ENCODE results near the gene OR9Q2.
A peak's percentile ranks its signal among the peaks of the same experiment; 100 is the strongest.
"Not testable (repeated sequence)": the region's sequence is repeated elsewhere in the genome, so short reads cannot be mapped to it uniquely, and the experiment has no call there.

The OR9Q2 gene, protein sequence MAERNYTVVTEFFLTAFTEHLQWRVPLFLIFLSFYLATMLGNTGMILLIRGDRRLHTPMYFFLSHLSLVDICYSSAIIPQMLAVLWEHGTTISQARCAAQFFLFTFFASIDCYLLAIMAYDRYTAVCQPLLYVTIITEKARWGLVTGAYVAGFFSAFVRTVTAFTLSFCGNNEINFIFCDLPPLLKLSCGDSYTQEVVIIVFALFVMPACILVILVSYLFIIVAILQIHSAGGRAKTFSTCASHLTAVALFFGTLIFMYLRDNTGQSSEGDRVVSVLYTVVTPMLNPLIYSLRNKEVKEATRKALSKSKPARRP

DNA sequence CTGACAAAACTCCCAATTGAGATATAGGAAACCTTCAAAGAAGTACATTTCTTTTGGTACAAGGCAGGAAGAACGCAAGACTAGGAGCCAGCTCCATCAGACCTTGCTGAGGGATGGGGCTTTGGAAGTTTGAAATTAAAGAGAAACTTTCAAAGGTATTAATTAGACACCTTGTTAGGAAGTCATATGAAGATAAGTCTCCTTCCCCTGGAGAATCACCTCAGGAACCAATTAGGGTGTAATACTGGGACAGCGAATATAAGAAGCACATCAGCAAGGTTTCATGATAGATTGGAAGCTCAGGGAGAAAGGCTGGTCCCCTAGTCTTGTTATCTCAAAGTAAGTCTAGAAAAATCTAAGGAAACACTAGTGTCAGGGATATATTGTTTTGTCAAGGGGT is at the start of gene OR9Q2:
OR9Q2 (plus strand) TSS at position 301 of the 400 bp plus-strand sequence. CDS start 1,421 bp downstream, outside the sequence.
- no peak for DNase-seq

DNA sequence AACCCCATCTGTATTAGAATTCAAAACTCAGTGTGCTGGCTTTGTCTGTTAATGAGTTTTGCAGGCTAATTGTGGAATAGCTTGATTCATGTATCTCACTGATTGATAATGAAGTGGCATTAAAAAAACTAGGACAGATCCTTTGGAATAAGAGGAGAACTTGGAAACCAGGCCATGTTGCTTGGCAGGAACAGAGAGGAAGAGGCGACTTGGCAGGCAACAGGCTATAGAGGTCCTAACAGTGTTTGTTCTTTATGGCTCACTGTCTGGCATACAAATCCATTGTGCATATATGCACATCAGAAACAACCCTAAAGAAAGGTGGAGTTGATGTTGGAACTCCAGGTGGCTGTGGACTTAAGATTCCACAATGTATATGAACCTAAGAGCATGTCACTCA is 46.1 kb upstream of the OR9Q2 start:
- DNase-seq, result no peak

DNA sequence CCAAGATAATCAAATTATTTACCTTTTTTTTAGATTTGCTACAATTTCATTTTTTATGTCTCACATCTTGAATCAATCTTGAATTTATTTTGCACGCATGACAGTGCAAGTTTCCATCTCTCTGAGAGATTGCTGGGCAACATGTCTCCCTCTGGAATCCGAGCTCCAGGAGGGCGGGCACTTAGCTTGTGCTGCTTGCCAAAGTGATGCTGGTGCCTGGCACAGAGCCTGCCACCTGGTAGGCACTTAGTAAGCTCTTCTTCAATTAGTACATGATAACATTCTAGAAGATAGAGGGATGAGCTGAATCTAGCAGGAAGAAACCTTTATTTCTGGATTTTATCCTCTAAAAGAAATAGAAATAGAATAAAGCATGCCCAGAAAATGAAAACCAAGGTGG is 36.1 kb upstream of the OR9Q2 start:
- no peak for DNase-seq

DNA sequence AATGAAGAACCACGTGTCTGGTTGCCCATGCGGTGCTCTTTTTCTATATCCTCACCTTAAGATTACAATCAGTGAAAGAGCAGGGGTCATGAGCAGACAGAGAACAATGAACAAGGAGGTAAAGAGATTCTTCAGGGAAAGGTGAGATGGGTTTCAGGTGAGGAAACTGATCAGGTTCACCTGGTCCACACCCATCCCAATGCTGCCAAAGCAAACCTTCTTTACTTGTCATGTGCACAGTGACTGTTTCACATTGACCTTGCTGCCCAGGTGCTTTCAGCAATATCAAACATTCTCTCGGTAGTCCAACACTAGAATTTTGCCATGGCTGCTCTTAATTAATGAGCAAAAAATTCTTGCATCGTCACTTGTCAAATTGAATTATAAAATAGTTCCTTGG is 24.5 kb upstream of the OR9Q2 start:
- DNase-seq, result no peak

DNA sequence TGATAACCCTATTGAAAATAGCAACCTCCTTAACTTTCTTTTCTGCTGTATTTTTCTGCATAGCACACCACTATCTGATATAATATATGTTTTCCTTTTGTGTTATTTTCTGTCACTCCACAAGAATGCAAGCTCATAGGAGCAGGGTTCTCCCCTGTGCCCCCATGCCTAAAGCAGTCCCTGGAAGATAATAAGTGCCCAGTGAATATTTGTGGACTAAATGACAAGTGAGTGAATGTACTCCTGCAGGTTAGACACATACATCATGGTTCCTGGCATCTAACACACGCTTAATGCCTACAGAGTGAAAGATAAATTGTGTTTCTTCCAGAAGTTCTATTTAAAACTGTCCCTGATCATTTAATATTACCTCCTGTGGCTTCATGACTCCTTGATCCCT is 23.9 kb upstream of the OR9Q2 start:
- DNase-seq, result no peak

DNA sequence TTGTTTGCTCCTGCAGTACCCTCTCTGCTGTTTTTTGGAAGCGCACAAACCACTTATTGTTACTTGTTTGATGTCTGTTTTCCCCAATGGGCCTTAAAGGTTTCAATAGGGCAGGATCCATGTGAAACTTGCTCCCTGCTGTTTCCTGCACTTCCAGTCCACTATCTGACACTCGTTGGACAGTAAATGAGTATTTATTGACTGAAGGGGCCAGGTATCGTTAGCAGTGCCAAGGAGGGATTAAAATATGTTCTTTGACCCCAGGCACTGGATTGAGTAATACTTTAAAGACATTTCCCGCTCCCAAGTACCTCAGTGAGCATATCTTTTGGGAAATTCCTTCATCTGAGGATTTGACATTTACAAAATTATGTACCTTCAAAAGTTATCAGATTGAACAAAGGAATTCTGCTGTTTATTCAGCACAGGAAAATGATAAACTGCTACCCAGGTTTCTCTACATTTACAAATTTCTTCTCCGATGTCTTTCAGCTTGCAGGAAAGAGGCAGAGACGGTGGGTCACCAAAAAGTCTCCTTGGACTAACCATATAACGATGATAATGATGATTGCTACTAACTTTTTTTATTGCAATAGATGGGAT is 23.3 kb upstream of the OR9Q2 start:
- no peak for DNase-seq

DNA sequence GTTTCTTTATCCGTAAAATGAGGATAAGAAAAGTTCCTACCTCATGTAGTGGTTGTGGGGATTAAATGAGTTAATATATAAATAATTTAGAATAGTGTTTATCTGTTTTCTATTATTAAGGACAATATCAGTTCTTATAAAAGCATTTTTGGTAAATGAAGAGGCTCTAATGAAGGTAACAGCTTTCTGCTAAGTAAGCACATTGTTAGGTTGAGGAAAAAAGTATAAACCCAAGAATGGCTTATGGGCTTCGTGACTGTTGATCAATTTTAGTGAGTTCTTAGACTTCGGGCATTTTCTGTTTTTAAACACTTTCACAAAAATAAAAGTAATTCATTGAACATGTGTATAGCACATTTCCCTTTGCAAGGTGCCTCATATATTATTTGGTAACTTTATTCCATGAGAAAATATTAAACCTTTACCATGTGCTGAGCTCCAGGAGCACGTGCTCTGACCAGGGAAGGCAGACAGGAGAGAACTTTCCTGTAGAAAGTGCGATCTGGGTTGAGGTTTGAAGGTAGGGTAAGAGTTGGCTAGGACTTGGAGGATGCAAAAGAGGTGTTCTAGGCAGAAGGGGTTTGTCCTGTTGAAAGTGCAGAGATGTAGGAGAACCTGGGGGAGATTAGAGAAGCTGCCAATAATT is 11.3 kb upstream of the OR9Q2 start:
- no peak for DNase-seq

DNA sequence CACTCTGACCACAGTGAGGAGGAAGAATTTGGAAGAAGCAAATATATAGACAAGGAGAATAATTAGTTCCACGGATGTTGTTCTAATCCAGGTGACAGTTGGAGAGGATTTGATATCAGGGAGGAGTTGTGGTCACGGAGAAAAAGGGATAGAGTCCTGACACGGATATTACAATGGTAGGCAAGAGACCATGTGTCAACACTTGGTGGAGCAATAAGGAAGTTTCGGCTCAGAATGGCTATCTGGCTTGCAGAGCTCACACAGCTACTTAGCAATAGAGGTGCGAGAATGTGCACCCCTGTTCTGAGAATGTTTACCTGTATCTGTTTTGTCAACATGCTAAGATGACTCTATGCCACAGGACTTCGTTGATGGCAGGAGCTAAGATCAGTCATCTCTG is 10.4 kb upstream of the OR9Q2 start:
- DNase-seq, result no peak

DNA sequence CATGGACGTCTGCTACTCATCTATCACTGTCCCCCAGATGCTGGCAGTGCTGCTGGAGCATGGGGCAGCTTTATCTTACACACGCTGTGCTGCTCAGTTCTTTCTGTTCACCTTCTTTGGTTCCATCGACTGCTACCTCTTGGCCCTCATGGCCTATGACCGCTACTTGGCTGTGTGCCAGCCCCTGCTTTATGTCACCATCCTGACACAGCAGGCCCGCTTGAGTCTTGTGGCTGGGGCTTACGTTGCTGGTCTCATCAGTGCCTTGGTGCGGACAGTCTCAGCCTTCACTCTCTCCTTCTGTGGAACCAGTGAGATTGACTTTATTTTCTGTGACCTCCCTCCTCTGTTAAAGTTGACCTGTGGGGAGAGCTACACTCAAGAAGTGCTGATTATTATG is 9.2 kb upstream of the OR9Q2 start:
- DNase-seq, result peak; percentile 18

DNA sequence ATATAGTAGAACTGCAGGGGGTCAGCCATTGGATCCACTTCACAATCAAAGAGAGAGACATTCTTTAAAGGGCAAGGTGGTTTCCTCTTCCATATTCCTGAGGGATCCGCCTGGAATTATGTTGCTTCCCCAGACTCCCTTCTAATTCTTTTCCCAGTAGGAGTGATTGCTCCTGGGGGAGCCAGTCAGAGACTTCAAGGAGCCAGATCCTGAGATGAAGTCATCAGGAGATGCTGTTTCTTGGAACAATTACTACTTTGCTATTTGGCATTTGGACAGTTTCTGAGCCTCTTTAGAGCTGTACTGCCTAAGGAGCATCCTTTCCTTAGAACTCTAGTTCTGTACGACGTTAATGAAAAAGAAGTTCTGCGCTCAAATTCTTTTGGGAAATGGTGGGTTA is 1.9 kb upstream of the OR9Q2 start:
- no peak for DNase-seq

DNA sequence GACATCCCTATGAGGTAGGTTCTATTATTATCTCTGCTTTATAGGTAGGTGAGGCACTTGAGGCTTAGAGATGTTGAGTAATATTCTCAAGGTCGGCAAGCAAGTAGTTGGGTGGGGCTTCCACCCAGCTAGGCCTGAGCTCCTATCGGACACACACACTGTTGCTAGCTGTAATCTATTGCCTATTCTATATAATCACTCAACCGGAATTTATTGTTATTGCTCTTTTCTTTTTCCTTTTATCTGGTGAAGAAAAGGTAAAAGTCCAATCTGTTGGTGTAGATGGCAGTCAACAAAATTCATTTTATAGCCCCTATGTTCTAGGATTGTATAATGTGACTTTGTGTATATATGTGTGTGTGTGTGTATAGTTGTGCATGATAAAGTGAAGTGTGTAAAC is 3.4 kb downstream of the OR9Q2 start:
- DNase-seq, result no peak

DNA sequence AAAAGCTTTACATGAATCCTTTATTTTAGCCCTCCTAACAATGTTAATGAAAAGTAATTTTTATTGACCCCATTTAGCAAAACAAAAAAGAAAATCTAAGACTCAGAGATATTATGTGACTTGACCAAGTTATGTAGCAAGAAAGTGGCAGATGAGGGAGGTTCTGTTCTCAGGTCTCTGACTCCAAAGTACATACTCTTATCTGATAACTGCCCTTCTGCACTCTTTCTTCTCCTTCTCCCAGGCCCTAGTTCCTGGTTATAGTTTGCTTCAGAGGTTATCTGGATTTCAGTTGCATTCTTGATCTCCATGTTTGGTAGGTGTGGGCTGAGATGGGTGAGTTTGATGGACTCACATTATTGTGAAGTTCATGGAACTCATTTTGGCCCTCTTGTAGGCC is 4.5 kb downstream of the OR9Q2 start:
- DNase-seq, result no peak

DNA sequence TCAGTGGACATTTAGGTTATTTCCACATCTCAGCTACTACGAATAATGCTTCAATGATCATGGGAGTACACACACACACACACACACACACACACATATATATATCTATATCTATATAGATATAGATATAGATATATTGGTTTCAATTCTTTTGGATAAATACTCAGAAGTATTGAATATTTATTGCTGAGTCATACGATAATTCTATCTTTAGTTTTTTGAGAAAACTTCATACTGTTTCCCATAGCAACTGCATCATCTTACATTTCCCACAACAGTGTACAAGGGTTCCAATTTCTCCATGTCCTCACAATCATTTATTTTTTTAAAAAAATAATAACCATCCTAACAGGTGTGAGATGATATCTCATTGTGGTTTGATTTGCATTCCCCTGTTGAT is 7.1 kb downstream of the OR9Q2 start:
- no peak for DNase-seq

DNA sequence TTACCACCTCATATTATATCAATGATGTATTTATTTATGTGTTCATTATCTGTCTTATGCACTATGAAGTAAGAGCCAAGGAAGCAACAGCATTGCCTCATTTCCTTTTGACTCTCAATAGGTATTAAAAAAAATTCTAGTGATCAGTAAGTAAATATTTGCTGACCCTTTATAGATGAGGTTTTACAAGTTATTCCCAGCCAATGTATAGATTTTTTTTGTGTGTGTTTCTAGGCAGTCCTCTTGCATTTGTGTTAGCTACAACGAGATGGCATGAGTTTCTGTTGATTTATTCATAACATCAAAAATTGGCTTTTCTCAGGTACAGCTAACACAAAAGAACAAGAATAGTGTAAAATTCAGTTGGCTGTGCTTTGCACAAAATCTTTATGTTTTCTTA is 10.4 kb downstream of the OR9Q2 start:
- no peak for DNase-seq

DNA sequence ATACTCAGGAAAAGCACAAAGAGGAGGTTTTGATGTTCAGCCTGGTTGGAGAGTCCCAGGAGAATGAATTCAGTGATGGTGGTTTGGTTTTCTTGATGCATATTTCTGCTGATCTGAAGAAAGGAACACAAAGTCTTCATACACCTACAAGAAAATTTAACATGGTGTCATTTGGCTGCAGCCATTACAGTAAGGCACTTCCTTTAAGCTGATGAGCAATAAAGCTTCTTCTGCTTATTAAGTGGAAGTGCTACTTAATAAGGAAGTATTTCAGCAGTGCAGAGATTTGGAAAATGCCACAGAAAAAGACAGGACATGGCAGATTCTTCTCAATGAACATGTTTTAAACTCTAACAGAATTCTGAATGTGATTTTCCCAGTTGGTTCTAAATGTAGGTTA is 15.2 kb downstream of the OR9Q2 start, which contains the start of gene OR1S2:
OR1S2 (minus strand) TSS at position 101 of the 400 bp plus-strand sequence; CDS start at position 101, 0 bp downstream.
- no peak for DNase-seq

DNA sequence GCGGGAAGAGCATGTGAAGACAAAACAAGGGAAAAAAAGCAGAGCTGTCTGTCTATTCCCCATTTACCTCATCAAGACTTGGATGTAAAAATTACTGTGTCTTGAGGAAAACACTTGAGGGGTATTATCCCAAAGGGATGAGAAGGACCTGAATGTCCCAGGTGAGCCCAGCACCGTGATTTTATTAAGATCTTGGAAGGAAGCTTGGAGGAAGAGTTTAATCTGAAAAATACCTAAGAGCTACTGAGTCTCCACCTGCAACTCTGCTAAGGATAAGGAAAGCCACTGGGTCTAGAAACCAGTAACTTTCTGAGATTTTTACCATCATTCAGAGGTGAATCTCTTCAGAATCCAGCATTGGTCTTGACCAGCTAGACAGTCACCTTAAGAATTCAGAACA is 23.6 kb downstream of the OR9Q2 start, which contains the start of gene OR1S1:
OR1S1 (plus strand) TSS at position 301 of the 400 bp plus-strand sequence.
- DNase-seq, result not testable (repeated sequence)

DNA sequence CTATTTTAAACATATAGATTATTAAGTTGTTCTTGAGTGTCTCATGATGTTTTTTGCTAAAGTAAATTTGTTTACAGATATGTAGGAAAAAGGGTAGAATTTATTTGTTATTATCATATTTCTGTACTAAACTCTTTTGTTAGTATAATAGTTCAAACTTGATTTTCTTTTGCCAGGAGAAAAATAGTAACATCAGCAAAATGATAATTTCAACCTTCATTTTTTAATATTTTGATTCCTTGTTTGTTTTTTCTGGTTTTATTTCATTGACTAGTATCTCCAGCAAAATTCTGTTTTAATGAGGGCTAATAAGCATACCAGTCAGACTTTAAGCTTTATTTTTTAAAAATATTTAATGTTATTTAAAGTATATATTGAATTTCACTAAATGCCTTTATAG is 27.6 kb downstream of the OR9Q2 start:
- DNase-seq, result no peak

DNA sequence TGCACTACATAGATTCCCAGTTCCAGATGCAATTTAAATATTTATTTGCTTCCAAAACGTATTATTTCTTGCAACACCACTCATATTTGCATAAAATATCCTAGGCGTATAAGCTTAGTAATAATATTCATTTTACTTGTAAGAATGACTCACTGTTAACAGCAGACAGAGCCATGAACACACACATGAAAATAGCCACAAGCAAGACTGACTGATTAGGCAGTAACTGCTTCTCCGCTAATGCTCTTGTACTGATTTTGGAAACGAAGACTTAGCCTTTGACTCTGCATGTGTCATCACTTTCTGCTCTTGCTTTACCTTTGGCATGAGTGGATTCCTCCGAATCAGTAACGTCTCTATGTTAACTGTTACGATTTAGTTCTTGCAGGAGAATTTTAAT is 33.9 kb downstream of the OR9Q2 start:
- DNase-seq, result no peak

DNA sequence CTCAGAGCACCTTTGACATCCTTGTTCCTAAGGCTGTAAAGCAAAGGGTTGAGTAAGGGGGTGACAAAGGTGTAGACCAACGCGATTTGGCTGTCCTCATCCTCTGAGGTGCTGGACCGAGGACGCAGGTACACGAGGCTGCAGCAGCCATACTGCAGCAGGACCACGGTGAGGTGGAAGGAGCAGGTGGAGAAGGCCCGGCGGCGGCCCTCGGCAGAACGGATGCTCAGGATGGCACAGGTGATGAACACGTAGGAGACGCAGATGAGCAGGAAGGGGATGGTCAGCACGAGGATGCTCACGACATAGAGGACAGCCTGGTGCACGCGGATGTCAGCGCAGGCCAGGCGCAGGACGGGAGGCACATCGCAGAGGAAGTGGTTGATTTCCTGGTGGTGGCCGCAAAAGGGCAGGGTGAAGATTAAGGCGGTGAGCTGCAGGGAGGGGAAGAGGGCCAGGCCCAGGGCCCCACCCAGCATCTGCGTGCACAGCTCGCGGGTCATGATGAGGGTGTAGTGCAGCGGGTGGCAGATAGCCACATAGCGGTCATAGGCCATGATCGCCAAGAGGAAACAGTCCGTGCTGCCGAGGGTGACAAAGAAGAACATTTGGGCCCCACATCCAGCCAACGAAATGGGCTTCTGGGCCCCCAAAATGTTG is 39.2 kb downstream of the OR9Q2 start:
- no peak for DNase-seq
